Measurements from ENCODE around the gene TP53TG5. TPM values are rescaled to one million over a fixed set of nuclear protein-coding genes. Genes with fewer than 3 reads are reported as not detected.

The TP53TG5 gene
- total RNA-seq (2013; cell fraction: nucleolus; rRNA removed): not detected in 2 replicates
- total RNA-seq (2014; rRNA removed) (not detected in 2 replicates), total RNA-seq (2014; rRNA removed; fragmentation: Illumina TruSeq; extraction: Trizol) (not detected in 2 replicates), total RNA-seq (2021) (not detected in 2 replicates), polyA plus RNA-seq (2011; rRNA removed) (not detected in 2 replicates), polyA plus RNA-seq (2014; fragmentation: Illumina TruSeq; extraction: Trizol) (not detected in 2 replicates), polyA plus RNA-seq (2014; fragmentation: Nextera tagmentation; extraction: Ambion mirVana) (not detected), polyA plus RNA-seq (2014; rRNA removed) (0.06 TPM in 1 of 2 replicates, not detected in the other), polyA plus RNA-seq (2016; fragmentation: Nextera tagmentation; extraction: Ambion mirVana) (under 1 TPM in 1 of 2 experiments, not detected in 1; 0.24 TPM), polyA minus RNA-seq (2011; rRNA and poly(A)+ RNA removed) (not detected in 2 replicates), Bru-seq, nascent RNA (not detected), BruChase-seq, experiment 1, labeled RNA remaining after a 6-hour chase (not detected), BruChase-seq, experiment 2, labeled RNA remaining after a 2-hour chase (percentile 11 among the genes with signal in this experiment)
- 0.16 TPM for polyA plus RNA-seq (2011; ENCODE audit: low read depth)
- polyA plus RNA-seq (2011; cell fraction: cytosol; rRNA removed): not detected in 2 replicates
- polyA plus RNA-seq (2011; cell fraction: nucleus; rRNA removed): not detected in 2 replicates
- 0.14 and 0.22 TPM in 2 replicates for polyA plus RNA-seq (2012)
- polyA minus RNA-seq (2011; cell fraction: cytosol; rRNA and poly(A)+ RNA removed): not detected in 2 replicates
- polyA minus RNA-seq (2011; cell fraction: nucleus; rRNA and poly(A)+ RNA removed): not detected in 2 replicates
- long read RNA-seq, experiment 1: 0 reads
- long read RNA-seq, experiment 2, partial matches to known transcripts: 0 of 1 reads
- long read RNA-seq, experiment 2, other reads (novel, unspliced or antisense): 1 of 1 reads

- FAIRE-seq (no peak), ATAC-seq (no peak), DNase-seq (ENCODE audit: low read depth, low spot score) (no peak)
- H3K79me2 ChIP-seq (ENCODE audit: control insufficient read depth, insufficient read depth, low read length): no peaks in the 10 kb centered on the region
- H3K4me2 ChIP-seq (ENCODE audit: control insufficient read depth, insufficient read depth): no peak within 1 kb of the TSS
- no peaks in the 10 kb centered on the region for H3K9me3 ChIP-seq (replicated peaks; ENCODE audit: control insufficient read depth, insufficient read depth, low read length)
- BruUV-seq (replicated peaks): no TSS peak
- WGBS (ENCODE audit: insufficient coverage, insufficient replicate concordance, low lambda C conversion rate, missing lambda C conversion rate): 67% methylated on average over 1 of the region's 1 CpG
- no peak within 1 kb of the TSS for H3K27ac ChIP-seq (ENCODE audit: control insufficient read depth, insufficient read depth)
- ChIA-PET SMC1A (ENCODE audit: uncharacterized antibody, unreplicated experiment) (interaction anchor here (19.8 kb wide), 1 partner anchor 57 kb away, joined by 440 read pairs; no protein-coding TSS in a partner anchor), RAD21 (ENCODE audit: unreplicated experiment) (no interaction called here), CTCF (interaction anchor here (1.1 to 2.8 kb wide), 3 partner anchors 15 to 75 kb away, joined by 3 to 8 read pairs (median 4); partner anchors contain the start of gene SYS1), POLR2A (interaction anchor here (0.9 kb wide), 1 partner anchor 10 kb away, joined by 3 read pairs; no protein-coding TSS in a partner anchor)
- TF ChIP-seq PML (IDR thresholded peaks at IDR 0.05; ENCODE audit: low read length) (no peak), YY1 (IDR thresholded peaks at IDR 0.05; ENCODE audit: low read depth, low read length) (no peak), SP1 (IDR thresholded peaks at IDR 0.05; ENCODE audit: low read depth, low read length) (no peak), SIX5 (IDR thresholded peaks at IDR 0.05; ENCODE audit: low read depth, low read length, severe bottlenecking) (no peak), PAX5 (IDR thresholded peaks at IDR 0.05; ENCODE audit: borderline replicate concordance, low read depth, low read length) (no peak), RAD21 (IDR thresholded peaks at IDR 0.05; ENCODE audit: insufficient read depth, low read depth, low read length) (no peak), FOXM1 (IDR thresholded peaks at IDR 0.05; ENCODE audit: low read depth, low read length) (no peak), TARDBP (IDR thresholded peaks at IDR 0.05; ENCODE audit: borderline replicate concordance) (no peak)
- no peaks in the 10 kb centered on the region for H4K20me1 ChIP-seq (ENCODE audit: control insufficient read depth, insufficient read depth)
- H3K36me3 ChIP-seq (ENCODE audit: control insufficient read depth in 2 of 2, insufficient read depth in 2 of 2, low read length in 1 of 2): no peaks in the 10 kb centered on the region; a peak in 1 of 4 replicates
- intact Hi-C loops (cut with micrococcal nuclease; ENCODE audit: unreplicated experiment) (no loop called here), in situ Hi-C loops (cut with MboI) (no loop called here)
- no peak within 1 kb of the TSS for H3K4me3 ChIP-seq
- H3K9ac ChIP-seq (ENCODE audit: control insufficient read depth, insufficient read depth, low read length): no peak within 1 kb of the TSS
- peaks cover 2% of the 10 kb centered on the region for H3K4me1 ChIP-seq (ENCODE audit: control insufficient read depth, insufficient read depth, low read length)
- H2AFZ ChIP-seq (ENCODE audit: control insufficient read depth, low read depth, low read length): no peak within 1 kb of the TSS
- H3K27me3 ChIP-seq (replicated peaks in 1 of 2; ENCODE audit: control insufficient read depth in 2 of 2, insufficient read depth in 2 of 2, low read length in 1 of 2): no peaks in the 10 kb centered on the region
Observed at GRCh38 chr20:45378191-45378590, at the start of gene TP53TG5. TP53TG5 (minus strand) TSS chr20:45378325; CDS start chr20:45378236, 89 bp downstream.

Data from GM12878 (cell line).